ENCODE measurements around the gene PTDSS2.
"Not testable (repeated sequence)": the region's sequence is repeated elsewhere in the genome, so short reads cannot be mapped to it uniquely, and the experiment has no call there.

PTDSS2 gene

DNA sequence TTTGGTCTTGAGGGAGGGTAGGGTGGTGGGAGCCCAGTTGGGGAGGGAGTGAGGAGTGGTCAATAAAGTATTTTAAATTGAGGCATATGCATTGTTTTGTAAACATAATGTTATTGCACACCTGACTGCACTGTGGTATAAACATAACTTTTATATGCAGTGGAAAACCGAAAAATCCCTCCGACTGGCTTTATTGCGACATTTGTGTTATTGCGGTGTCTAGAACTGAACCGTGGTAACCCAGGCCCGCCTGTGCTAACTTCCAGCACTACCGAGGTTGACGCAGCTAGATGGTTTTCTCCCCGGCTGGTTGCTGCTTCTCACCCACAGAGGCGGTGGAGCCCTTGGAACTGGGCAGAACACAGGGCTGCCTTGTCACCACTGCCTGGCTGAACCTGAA lies 64.5 kb downstream of the PTDSS2 start:
- TF ChIP-seq, protein P1, sequence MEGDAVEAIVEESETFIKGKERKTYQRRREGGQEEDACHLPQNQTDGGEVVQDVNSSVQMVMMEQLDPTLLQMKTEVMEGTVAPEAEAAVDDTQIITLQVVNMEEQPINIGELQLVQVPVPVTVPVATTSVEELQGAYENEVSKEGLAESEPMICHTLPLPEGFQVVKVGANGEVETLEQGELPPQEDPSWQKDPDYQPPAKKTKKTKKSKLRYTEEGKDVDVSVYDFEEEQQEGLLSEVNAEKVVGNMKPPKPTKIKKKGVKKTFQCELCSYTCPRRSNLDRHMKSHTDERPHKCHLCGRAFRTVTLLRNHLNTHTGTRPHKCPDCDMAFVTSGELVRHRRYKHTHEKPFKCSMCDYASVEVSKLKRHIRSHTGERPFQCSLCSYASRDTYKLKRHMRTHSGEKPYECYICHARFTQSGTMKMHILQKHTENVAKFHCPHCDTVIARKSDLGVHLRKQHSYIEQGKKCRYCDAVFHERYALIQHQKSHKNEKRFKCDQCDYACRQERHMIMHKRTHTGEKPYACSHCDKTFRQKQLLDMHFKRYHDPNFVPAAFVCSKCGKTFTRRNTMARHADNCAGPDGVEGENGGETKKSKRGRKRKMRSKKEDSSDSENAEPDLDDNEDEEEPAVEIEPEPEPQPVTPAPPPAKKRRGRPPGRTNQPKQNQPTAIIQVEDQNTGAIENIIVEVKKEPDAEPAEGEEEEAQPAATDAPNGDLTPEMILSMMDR (IDR thresholded peaks at IDR 0.05) = no peak
- no peak for DNase-seq (ENCODE audit: low spot score)
- Histone ChIP-seq H3K4me3 (no peak overlapping the region), H3K27ac (no peak overlapping the region)

GRCh38 chr11:515131-515530 lies 65.1 kb downstream of the PTDSS2 start:
- no peak for DNase-seq (ENCODE audit: low spot score)
- TF ChIP-seq, protein P1 (IDR thresholded peaks at IDR 0.05) = no peak
- H3K4me3 ChIP-seq = no peak overlapping the region
- H3K27ac ChIP-seq = no peak overlapping the region

DNA sequence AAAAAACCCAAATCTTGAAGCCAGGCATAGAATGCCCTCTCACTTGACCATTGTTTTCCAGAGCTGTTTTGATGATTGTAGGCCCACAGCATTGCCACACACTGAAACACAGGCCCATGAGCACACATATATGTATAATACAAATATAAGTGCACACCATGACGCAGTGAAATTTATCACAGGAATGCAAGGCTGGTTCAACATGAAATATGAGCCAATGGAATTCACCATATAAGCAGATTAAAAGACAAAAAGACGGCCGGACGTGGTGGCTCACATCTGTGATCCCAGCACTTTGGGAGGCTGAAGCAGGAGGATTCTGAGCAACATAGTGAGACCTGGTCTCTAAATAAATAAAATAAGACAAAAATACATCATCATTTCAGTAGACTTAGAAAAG lies 66.3 kb downstream of the PTDSS2 start:
- DNase-seq (ENCODE audit: low spot score) = no peak
- H3K4me3 ChIP-seq = no peak overlapping the region
- TF ChIP-seq, protein P1 (IDR thresholded peaks at IDR 0.05) = no peak
- no peak overlapping the region for H3K27ac ChIP-seq

DNA sequence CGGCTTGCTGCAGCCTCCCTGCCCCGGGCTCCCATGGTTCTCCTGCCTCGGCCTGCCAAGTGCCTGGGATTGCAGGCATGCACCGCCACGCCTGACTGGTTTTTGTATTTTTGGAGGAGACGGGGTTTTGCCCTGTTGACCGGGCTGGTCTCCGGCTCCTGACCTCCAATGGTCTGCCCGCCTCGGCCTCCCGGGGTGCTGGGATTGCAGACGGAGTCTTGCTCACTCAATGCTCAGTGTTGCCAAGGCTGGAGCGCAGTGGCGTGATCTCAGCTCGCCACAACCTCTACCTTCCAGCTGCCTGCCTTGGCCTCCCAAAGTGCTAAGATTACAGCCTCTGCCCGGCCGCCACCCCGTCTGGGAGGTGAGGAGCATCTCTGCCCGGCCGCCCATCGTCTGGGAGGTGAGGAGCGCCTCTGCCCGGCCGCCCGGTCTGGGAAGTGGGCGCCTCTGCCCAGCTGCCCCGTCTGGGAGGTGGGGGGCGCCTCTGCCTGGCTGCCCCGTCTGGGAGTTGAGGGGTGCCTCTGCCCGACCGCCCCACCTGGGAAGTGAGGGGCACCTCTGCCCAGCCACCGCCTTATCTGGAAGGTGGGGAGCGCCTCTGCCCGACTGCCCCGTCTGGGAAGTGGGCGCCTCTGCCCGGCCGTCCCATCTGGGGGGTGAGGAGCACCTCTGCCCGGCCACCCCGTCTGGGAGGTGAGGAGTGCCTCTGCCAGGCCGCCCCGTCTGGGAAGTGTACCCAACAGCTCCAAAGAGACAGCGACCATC lies 67.0 kb downstream of the PTDSS2 start:
- not testable (repeated sequence) for DNase-seq (ENCODE audit: low spot score); H3K27ac ChIP-seq; H3K4me3 ChIP-seq

- TF ChIP-seq, protein P1 (IDR thresholded peaks at IDR 0.05) = peak; percentile 100
- Histone ChIP-seq H3K4me3 (peak overlapping the region; percentile 57), H3K27ac (peak overlapping the region; percentile 32 to 78)
- peak; percentile 95 for DNase-seq (ENCODE audit: low spot score)
These were observed 68.6 kb downstream of the PTDSS2 start for GRCh38 chr11:518463-519202.

DNA sequence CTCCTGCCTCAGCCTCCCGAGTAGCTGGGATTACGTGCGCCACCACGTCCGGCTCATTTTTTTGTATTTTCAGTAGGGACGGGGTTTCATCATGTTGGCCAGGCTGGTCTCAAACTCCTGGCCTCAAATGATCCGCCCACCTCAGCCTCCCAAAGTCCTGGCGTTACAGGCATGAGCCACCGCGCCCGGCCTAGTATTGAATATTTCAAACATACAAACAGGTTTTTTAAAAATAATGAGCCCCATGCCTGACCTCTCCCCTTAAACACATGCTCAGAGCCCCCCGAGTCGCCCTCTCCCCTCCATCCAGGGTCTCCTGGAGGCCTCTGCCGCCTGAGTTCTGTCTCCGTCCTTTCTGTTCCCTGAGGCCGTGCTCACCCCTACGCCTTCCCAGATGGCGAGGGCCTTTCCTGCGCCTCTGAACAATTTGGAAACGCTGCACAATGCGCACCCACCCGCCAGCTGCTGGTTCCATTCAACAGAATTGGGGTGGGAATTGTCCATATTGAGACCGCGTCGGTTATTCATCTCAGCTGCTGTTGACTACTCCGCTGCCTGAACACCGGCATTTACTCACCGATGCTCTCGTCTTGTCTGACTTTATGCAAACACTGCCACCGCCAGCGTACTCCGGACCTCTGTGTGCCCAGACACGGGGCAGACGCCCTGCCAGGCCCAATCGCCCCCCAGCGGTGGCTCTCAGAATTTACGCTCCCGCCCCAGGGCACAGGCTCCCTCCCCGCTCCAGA lies 70.5 kb downstream of the PTDSS2 start:
- no peak for DNase-seq (ENCODE audit: low spot score)
- Histone ChIP-seq H3K27ac (no peak overlapping the region), H3K4me3 (no peak overlapping the region)
- TF ChIP-seq, protein P1 (IDR thresholded peaks at IDR 0.05) = no peak

GRCh38 chr11:521177-521688 lies 71.2 kb downstream of the PTDSS2 start:
- no peak overlapping the region for H3K27ac ChIP-seq
- no peak for DNase-seq (ENCODE audit: low spot score)
- TF ChIP-seq, protein P1 (IDR thresholded peaks at IDR 0.05) = no peak
- H3K4me3 ChIP-seq = no peak overlapping the region

All from coronary artery (tissue), 2 donors.